ENCODE data around the gene ABHD16A. TPM values are rescaled to one million over a fixed set of nuclear protein-coding genes. Genes with fewer than 3 reads are reported as not detected.

Gene ABHD16A
- total and polyA plus RNA-seq, 4 donors: 26.6 to 59.4 (median 34.9) TPM

- peaks cover 0 to 7% (median 6%) of the 10 kb centered on the region in 4 donors for H3K36me3 ChIP-seq (ENCODE audit: control insufficient read depth in 4 of 4, insufficient read depth in 3 of 4, low read depth in 1 of 4, low read length in 3 of 4)
- H3K27me3 ChIP-seq (ENCODE audit: control insufficient read depth in 4 of 4, insufficient read depth in 4 of 4, low read length in 3 of 4): no peaks in the 10 kb centered on the region
- no peaks in the 10 kb centered on the region for H3K9me3 ChIP-seq (ENCODE audit: control insufficient read depth in 4 of 4, low read length in 3 of 4)
- peak overlapping the region; percentile 81 to 90 for H3K27ac ChIP-seq (ENCODE audit: low read depth in 1 of 2, low read length in 2 of 2)
- H3K9ac ChIP-seq (ENCODE audit: low read depth in 1 of 2, low read length in 2 of 2): peak overlapping the region in 1 of 2 donors; percentile 57
- H3K4me1 ChIP-seq (ENCODE audit: control insufficient read depth in 4 of 4, insufficient read depth in 4 of 4, low read length in 3 of 4): peaks cover 20 to 69% (median 61%) of the 10 kb centered on the region in 4 donors
- H3K4me3 ChIP-seq (ENCODE audit: low read depth in 1 of 3, low read length in 3 of 3): no peak overlapping the region
- no peak for DNase-seq (ENCODE audit: low spot score)
- 84% methylated on average over 12 of the region's 12 CpGs for WGBS
- TF ChIP-seq GABPA (IDR thresholded peaks at IDR 0.05 in 1 of 2, conservative IDR thresholded peaks at IDR 0.05 in 1 of 2) (no peak), ZBTB33 (IDR thresholded peaks at IDR 0.05) (no peak), FOXA1 (IDR thresholded peaks at IDR 0.05) (no peak), EGR1 (IDR thresholded peaks at IDR 0.05; ENCODE audit: low read depth in 2 of 2) (no peak), MAX (IDR thresholded peaks at IDR 0.05) (no peak), YY1 (IDR thresholded peaks at IDR 0.05) (no peak), REST (IDR thresholded peaks at IDR 0.05) (no peak), CTCF (IDR thresholded peaks at IDR 0.05; ENCODE audit: low read depth, low read length, missing input control) (no peak), HNF4A (conservative IDR thresholded peaks at IDR 0.05) (no peak), RXRA (IDR thresholded peaks at IDR 0.05) (no peak)
Measured at GRCh38 chr6:31661262-31662123, 41.6 kb downstream of the ABHD16A start.

Data from liver (tissue), 9 donors.